SK-N-SH treated with all-trans-retinoic acid at 6 μM for 48 hours (cell line): Measurements from ENCODE around the gene STUM.

Experiments
- ATAC-seq: fragments of 200-7000 bp; cut with Tn5 transposase; 3 replicates; pipeline ENCODE4 v1.9.1; 2020; ENCODE audit warnings: mild to moderate bottlenecking, moderate library complexity
- ARNTL ChIP-seq: fragments of 450-650 bp; formaldehyde crosslinking; IDR thresholded peaks from 2 replicates; pipeline ENCODE4 v1.5.0; 2020; ENCODE audit warnings: low read depth, mild to moderate bottlenecking, moderate library complexity, borderline replicate concordance
- BACH2 ChIP-seq: fragments of 250-450 bp; sonication (Bioruptor Pico); IDR thresholded peaks from 2 replicates; pipeline ENCODE4 v1.9.0; 2021; ENCODE audit warnings: mild to moderate bottlenecking, borderline replicate concordance
- CSDC2 ChIP-seq: fragments of 250-450 bp; sonication (Bioruptor Pico); IDR thresholded peaks from 2 replicates; pipeline ENCODE4 v1.5.0; 2020; ENCODE audit warnings: mild to moderate bottlenecking, moderate library complexity
- ESRRG ChIP-seq: fragments of 250-450 bp; sonication (Bioruptor Pico); IDR thresholded peaks from 2 replicates; pipeline ENCODE4 v1.6.1; 2021; ENCODE audit warnings: mild to moderate bottlenecking
- GLIS3 ChIP-seq: fragments of 250-450 bp; sonication (Bioruptor Pico); IDR thresholded peaks from 2 replicates; pipeline ENCODE4 v1.5.0; 2020; ENCODE audit warnings: mild to moderate bottlenecking, moderate library complexity
- OSR1 ChIP-seq: fragments of 250-450 bp; sonication (Bioruptor Pico); IDR thresholded peaks from 2 replicates; pipeline ENCODE4 v1.8.0; 2022; ENCODE audit warnings: moderate library complexity, mild to moderate bottlenecking, inconsistent platforms
- PPARA ChIP-seq: fragments of 250-450 bp; sonication (Bioruptor Pico); IDR thresholded peaks from 2 replicates; pipeline ENCODE4 v1.5.0; 2020; ENCODE audit warnings: mild to moderate bottlenecking, borderline replicate concordance
- RARB ChIP-seq: fragments of 250-450 bp; sonication (Bioruptor Pico); IDR thresholded peaks from 2 replicates; pipeline ENCODE4 v1.8.0; 2021; ENCODE audit warnings: mild to moderate bottlenecking, moderate library complexity
- SNAI2 ChIP-seq: fragments of 250-450 bp; sonication (Bioruptor Pico); IDR thresholded peaks from 2 replicates; pipeline ENCODE4 v1.5.0; 2020; ENCODE audit warnings: mild to moderate bottlenecking, moderate library complexity
- TCF4 ChIP-seq: fragments of 250-450 bp; sonication (Bioruptor Pico); IDR thresholded peaks from 2 replicates; pipeline ENCODE4 v1.8.0; 2021; ENCODE audit warnings: mild to moderate bottlenecking, moderate library complexity, borderline replicate concordance
- TOX ChIP-seq: fragments of 250-450 bp; sonication (Bioruptor Pico); IDR thresholded peaks from 2 replicates; pipeline ENCODE4 v1.8.0; 2021; ENCODE audit warnings: mild to moderate bottlenecking, moderate library complexity, borderline replicate concordance
- ZC3H10 ChIP-seq: fragments of 250-450 bp; sonication (Bioruptor Pico); IDR thresholded peaks from 2 replicates; pipeline ENCODE4 v1.5.1; 2021; ENCODE audit warnings: mild to moderate bottlenecking, moderate library complexity
- ZFP3 ChIP-seq: fragments of 250-450 bp; sonication (Bioruptor Pico); IDR thresholded peaks from 2 replicates; pipeline ENCODE4 v1.5.0; 2020; ENCODE audit warnings: mild to moderate bottlenecking, moderate library complexity
- ZFP30 ChIP-seq: fragments of 450-650 bp; formaldehyde crosslinking; IDR thresholded peaks from 2 replicates; pipeline ENCODE4 v1.5.0; 2022; ENCODE audit warnings: mild to moderate bottlenecking, moderate library complexity
- ZNF565 ChIP-seq: fragments of 450-650 bp; formaldehyde crosslinking; conservative IDR thresholded peaks from 2 replicates; pipeline ENCODE4 v1.5.0; 2020; ENCODE audit warnings: low read depth, mild to moderate bottlenecking, moderate library complexity
- ZNF70 ChIP-seq: fragments of 450-650 bp; formaldehyde crosslinking; IDR thresholded peaks from 2 replicates; pipeline ENCODE4 v1.5.0; 2020; ENCODE audit warnings: mild to moderate bottlenecking, moderate library complexity
- ZNF8 ChIP-seq: fragments of 450-650 bp; formaldehyde crosslinking; IDR thresholded peaks from 2 replicates; pipeline ENCODE4 v1.5.0; 2020; ENCODE audit warnings: mild to moderate bottlenecking, moderate library complexity
- TF ChIP-seq, protein P1 (sequence below): fragments of 250-450 bp; sonication (Bioruptor Pico); IDR thresholded peaks from 2 replicates; pipeline ENCODE4 v1.5.0; 2020; ENCODE audit warnings: mild to moderate bottlenecking, moderate library complexity
- TF ChIP-seq, protein P2 (sequence below): fragments of 250-450 bp; sonication (Bioruptor Pico); IDR thresholded peaks from 2 replicates; pipeline ENCODE4 v1.5.1; 2021; ENCODE audit warnings: mild to moderate bottlenecking, moderate library complexity
- TF ChIP-seq, protein P3 (sequence below): fragments of 250-450 bp; sonication (Bioruptor Pico); IDR thresholded peaks from 2 replicates; pipeline ENCODE4 v1.8.0; 2020; ENCODE audit warnings: mild to moderate bottlenecking, moderate library complexity, borderline replicate concordance
- TF ChIP-seq, protein P4 (sequence below): fragments of 250-450 bp; sonication (Bioruptor Pico); IDR thresholded peaks from 2 replicates; pipeline ENCODE4 v1.8.0; 2021; ENCODE audit warnings: low read depth, mild to moderate bottlenecking, moderate library complexity, borderline replicate concordance
- TF ChIP-seq, protein P5 (sequence below): fragments of 250-450 bp; sonication (Bioruptor Pico); IDR thresholded peaks from 2 replicates; pipeline ENCODE4 v1.5.1; 2020; ENCODE audit warnings: low read depth, mild to moderate bottlenecking, moderate library complexity

Gene STUM

DNA sequence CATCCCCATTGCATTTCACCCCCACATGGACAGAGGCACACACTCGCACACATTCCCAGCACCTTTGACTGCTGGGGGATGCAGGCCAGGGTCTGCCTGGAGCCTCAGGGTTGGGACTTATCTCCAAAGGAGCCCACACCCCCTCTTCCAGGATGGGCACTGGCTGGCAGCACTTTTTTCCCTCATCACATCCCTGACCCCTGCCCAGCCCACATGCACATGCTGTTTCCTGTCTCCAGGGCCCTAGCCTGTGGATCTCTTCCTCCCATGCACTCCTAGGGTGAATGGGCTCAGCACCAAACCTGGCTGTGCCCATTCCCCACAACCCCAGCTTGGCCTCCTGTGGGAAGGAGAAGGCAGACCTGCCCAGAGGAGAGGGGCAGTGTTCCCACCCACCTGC is 59.3 kb downstream of the STUM start:
- ATAC-seq, result no peak
- TF ChIP-seq ARNTL (CRISPR knock-in tag), result no peak
- no peak for TF ChIP-seq ZNF565 (CRISPR knock-in tag)
- no peak for TF ChIP-seq TOX (CRISPR knock-in tag)
- TF ChIP-seq PPARA, result no peak
- TF ChIP-seq, protein P1, sequence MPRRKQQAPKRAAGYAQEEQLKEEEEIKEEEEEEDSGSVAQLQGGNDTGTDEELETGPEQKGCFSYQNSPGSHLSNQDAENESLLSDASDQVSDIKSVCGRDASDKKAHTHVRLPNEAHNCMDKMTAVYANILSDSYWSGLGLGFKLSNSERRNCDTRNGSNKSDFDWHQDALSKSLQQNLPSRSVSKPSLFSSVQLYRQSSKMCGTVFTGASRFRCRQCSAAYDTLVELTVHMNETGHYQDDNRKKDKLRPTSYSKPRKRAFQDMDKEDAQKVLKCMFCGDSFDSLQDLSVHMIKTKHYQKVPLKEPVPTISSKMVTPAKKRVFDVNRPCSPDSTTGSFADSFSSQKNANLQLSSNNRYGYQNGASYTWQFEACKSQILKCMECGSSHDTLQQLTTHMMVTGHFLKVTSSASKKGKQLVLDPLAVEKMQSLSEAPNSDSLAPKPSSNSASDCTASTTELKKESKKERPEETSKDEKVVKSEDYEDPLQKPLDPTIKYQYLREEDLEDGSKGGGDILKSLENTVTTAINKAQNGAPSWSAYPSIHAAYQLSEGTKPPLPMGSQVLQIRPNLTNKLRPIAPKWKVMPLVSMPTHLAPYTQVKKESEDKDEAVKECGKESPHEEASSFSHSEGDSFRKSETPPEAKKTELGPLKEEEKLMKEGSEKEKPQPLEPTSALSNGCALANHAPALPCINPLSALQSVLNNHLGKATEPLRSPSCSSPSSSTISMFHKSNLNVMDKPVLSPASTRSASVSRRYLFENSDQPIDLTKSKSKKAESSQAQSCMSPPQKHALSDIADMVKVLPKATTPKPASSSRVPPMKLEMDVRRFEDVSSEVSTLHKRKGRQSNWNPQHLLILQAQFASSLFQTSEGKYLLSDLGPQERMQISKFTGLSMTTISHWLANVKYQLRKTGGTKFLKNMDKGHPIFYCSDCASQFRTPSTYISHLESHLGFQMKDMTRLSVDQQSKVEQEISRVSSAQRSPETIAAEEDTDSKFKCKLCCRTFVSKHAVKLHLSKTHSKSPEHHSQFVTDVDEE (CRISPR knock-in tag), result no peak
- no peak for TF ChIP-seq BACH2 (CRISPR knock-in tag)
- no peak for TF ChIP-seq ZFP3
- TF ChIP-seq ZNF8 (CRISPR knock-in tag), result no peak
- TF ChIP-seq SNAI2 (CRISPR knock-in tag), result no peak

DNA sequence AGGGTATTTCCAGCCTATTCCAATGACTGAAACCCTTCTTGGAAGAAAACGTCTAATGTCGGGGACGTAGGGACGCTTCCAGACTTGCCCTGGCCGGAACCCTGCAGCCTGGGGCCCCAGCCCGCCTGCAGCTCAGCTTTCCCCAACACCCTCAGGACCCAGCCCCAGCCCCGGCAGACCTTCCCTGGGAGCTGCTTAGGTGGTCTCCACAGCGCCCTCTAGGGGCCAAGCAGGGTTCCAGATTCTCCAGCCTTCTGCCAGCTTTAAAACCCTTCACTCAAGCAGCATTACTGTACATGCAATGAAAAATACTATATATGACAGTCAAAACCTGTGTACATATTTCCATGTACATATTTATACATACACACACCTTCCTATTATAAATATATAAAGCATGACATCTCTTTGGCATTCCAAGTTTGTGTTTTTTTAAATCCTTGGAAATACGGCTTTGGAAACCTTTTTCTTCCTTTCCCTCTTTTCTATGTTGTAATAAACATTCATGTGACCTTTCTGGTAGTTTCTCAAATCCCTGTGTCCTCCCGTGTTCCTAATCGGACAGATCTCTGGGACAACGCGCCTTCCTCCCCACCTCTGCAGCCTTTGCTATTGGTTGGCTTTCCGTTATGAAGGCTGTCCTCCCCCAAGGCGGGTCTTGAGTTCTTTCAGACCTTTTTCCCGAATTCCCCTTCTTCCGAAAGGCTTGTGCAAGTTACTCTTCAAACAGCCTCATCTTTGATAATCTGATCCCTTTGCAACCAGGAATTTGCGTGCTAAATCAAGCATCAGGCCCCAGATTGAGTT is 60.3 kb downstream of the STUM start:
- TF ChIP-seq ZFP30 (CRISPR knock-in tag) (no peak), ZNF8 (CRISPR knock-in tag) (no peak), TCF4 (no peak), ZNF70 (no peak), ARNTL (CRISPR knock-in tag) (no peak), SNAI2 (CRISPR knock-in tag) (no peak), ZC3H10 (no peak), ESRRG (CRISPR knock-in tag) (no peak), TOX (CRISPR knock-in tag) (no peak), PPARA (no peak), OSR1 (no peak), ZFP3 (no peak), CSDC2 (CRISPR knock-in tag) (no peak), GLIS3 (CRISPR knock-in tag) (no peak), RARB (CRISPR knock-in tag) (no peak)
- TF ChIP-seq, protein P2, sequence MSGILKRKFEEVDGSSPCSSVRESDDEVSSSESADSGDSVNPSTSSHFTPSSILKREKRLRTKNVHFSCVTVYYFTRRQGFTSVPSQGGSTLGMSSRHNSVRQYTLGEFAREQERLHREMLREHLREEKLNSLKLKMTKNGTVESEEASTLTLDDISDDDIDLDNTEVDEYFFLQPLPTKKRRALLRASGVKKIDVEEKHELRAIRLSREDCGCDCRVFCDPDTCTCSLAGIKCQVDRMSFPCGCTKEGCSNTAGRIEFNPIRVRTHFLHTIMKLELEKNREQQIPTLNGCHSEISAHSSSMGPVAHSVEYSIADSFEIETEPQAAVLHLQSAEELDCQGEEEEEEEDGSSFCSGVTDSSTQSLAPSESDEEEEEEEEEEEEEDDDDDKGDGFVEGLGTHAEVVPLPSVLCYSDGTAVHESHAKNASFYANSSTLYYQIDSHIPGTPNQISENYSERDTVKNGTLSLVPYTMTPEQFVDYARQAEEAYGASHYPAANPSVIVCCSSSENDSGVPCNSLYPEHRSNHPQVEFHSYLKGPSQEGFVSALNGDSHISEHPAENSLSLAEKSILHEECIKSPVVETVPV (CRISPR knock-in tag), result no peak
- TF ChIP-seq, protein P1 (CRISPR knock-in tag), result no peak
- TF ChIP-seq, protein P3, sequence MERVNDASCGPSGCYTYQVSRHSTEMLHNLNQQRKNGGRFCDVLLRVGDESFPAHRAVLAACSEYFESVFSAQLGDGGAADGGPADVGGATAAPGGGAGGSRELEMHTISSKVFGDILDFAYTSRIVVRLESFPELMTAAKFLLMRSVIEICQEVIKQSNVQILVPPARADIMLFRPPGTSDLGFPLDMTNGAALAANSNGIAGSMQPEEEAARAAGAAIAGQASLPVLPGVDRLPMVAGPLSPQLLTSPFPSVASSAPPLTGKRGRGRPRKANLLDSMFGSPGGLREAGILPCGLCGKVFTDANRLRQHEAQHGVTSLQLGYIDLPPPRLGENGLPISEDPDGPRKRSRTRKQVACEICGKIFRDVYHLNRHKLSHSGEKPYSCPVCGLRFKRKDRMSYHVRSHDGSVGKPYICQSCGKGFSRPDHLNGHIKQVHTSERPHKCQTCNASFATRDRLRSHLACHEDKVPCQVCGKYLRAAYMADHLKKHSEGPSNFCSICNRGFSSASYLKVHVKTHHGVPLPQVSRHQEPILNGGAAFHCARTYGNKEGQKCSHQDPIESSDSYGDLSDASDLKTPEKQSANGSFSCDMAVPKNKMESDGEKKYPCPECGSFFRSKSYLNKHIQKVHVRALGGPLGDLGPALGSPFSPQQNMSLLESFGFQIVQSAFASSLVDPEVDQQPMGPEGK (CRISPR knock-in tag), result no peak
- TF ChIP-seq, protein P4, sequence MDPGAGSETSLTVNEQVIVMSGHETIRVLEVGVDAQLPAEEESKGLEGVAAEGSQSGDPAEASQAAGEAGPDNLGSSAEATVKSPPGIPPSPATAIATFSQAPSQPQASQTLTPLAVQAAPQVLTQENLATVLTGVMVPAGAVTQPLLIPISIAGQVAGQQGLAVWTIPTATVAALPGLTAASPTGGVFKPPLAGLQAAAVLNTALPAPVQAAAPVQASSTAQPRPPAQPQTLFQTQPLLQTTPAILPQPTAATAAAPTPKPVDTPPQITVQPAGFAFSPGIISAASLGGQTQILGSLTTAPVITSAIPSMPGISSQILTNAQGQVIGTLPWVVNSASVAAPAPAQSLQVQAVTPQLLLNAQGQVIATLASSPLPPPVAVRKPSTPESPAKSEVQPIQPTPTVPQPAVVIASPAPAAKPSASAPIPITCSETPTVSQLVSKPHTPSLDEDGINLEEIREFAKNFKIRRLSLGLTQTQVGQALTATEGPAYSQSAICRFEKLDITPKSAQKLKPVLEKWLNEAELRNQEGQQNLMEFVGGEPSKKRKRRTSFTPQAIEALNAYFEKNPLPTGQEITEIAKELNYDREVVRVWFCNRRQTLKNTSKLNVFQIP, result no peak
- TF ChIP-seq, protein P5, sequence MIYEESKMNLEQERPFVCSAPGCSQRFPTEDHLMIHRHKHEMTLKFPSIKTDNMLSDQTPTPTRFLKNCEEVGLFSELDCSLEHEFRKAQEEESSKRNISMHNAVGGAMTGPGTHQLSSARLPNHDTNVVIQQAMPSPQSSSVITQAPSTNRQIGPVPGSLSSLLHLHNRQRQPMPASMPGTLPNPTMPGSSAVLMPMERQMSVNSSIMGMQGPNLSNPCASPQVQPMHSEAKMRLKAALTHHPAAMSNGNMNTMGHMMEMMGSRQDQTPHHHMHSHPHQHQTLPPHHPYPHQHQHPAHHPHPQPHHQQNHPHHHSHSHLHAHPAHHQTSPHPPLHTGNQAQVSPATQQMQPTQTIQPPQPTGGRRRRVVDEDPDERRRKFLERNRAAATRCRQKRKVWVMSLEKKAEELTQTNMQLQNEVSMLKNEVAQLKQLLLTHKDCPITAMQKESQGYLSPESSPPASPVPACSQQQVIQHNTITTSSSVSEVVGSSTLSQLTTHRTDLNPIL (CRISPR knock-in tag), result no peak
- peak; percentile 90 for ATAC-seq
